ENCODE data around the gene MIEF1.

The MIEF1 gene

GRCh38 chr22:39470451-39471291, 31.4 kb upstream of the MIEF1 start:
- no peak for DNase-seq (ENCODE audit: low spot score)

GRCh38 chr22:39471381-39472141, 30.5 kb upstream of the MIEF1 start:
- DNase-seq (ENCODE audit: low spot score): no peak

GRCh38 chr22:39472570-39473556, 29.2 kb upstream of the MIEF1 start:
- DNase-seq (ENCODE audit: low spot score): no peak

GRCh38 chr22:39473851-39474250, 28.2 kb upstream of the MIEF1 start:
- DNase-seq (ENCODE audit: low spot score): no peak

DNA sequence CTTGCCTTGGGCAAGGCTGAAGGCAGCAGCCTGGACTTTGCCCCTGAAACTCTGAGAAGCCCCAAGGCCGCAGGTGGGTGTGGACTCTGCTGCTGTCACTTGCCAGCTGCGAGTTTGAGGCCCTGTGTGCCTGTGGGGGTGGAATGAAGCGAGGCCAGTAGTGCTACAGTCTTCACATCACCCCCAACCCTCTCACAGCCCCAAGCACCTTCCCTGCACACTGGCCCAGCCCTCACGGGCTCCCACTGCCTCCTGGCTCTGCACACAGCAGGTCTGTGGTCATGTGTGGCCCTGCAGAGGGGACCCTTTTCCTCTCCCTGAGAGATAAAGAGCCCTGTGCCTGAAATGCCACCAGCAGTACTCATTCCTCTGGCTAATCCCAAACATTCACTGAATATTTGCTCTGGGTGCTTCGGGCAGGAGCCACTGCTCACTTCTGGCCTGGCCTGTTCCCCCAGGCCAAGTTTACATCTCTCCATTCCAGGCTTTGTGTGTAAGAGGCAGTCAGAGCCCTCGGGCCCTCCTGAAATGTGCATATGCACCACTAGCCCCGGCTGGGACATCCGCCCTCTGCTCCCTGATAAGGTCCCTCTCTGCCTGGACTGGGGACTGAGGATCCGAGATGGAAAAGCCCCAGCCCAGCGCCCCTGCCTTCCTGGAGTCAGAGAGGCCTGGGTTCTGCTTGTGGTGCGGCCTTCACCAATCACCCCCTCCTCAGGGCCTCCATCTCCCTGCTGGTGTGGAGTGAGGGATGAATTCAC, 27.6 kb upstream of the MIEF1 start:
- no peak for DNase-seq (ENCODE audit: low spot score)

- DNase-seq (ENCODE audit: low spot score): no peak
Observed at GRCh38 chr22:39475337-39475736, 26.8 kb upstream of the MIEF1 start.

- no peak for DNase-seq (ENCODE audit: low spot score)
Observed at GRCh38 chr22:39475902-39476301, 26.2 kb upstream of the MIEF1 start.

GRCh38 chr22:39476664-39477063, 25.4 kb upstream of the MIEF1 start:
- DNase-seq (ENCODE audit: low spot score): no peak

GRCh38 chr22:39477542-39477941, 24.5 kb upstream of the MIEF1 start:
- DNase-seq (ENCODE audit: low spot score): no peak

DNA sequence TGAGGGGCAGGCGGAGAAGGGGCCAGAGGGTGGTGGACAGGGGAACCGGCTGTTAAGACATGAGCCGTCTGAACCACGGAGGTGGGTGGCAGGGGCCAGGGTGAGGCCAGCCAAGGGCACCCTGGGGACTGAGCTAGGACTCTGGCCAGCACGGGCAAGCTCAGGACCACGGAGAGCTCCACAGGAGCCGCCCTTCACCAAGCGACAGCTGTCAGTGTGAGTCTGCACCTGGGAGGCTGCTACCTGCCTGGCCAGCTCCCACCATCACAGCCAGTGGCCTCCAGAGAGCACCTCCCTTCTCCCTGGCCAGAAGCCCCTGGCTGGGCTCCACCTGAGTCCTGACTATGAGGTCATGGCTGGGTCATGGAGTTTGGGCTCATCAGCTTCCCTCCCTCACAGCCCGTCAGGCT, 23.6 kb upstream of the MIEF1 start:
- DNase-seq (ENCODE audit: low spot score): no peak

- DNase-seq (ENCODE audit: low spot score): no peak
Observed at GRCh38 chr22:39479254-39479653, 22.8 kb upstream of the MIEF1 start.

GRCh38 chr22:39480557-39480956, 21.5 kb upstream of the MIEF1 start:
- DNase-seq (ENCODE audit: low spot score): no peak

DNA sequence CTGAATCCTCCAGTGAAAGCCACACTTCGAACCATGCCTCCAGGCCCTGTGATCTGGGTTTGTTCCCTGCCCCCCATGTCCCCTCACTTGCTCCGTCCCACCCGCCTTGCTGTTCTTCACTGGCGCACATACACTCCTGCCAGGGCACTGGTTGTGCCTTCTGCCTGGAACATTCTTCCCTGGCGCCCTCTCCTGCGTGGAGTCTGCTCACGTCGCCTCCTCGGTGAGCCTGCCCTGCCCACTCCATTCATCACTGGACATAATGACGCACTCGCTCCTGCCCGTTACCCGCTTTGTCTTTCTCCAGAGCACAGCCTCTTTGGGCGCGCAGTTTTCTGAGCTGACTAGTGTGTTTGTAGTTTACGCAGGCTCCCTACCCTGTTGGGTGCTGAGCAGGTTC, 21.0 kb upstream of the MIEF1 start:
- no peak for DNase-seq (ENCODE audit: low spot score)

DNA sequence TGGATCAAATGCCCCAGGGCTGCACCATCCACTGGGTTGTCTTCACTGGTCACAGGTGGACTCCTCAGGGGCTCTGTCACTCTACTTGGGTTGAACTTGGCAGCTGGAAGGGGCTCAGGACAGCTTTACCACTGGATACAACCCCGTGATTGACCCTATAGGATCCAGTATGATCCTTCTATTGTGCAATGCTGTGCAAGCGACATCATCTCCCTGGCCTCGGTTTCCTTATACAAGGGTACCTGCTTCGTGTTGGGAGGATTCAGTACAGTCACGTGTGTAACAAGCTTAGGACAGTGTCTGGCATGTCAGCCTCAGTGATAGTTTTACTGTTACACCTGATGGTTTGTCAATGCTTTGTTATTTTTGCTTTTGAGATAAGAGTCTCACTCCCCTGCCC, 20.5 kb upstream of the MIEF1 start:
- DNase-seq (ENCODE audit: low spot score): no peak

DNA sequence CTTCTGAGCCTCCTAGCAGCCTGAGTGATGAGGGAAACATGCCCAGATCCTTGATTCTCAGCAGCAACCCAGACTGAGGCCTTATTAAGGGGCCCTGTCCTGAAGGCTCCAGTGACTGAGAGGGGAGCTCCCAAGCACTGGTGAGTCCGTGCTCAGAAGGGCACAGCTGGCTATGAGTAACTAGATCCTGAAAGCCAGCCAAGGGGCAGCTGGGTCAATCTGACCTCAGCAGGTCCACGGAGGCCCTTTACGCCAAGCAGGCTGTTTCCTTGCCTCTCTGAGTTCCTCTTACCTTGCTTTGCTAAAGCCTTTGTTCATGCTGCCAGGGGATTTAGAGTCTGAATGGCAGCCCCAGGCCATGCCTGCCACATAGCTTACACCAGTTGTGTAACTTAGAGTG, 19.3 kb upstream of the MIEF1 start:
- DNase-seq (ENCODE audit: low spot score): no peak

DNA sequence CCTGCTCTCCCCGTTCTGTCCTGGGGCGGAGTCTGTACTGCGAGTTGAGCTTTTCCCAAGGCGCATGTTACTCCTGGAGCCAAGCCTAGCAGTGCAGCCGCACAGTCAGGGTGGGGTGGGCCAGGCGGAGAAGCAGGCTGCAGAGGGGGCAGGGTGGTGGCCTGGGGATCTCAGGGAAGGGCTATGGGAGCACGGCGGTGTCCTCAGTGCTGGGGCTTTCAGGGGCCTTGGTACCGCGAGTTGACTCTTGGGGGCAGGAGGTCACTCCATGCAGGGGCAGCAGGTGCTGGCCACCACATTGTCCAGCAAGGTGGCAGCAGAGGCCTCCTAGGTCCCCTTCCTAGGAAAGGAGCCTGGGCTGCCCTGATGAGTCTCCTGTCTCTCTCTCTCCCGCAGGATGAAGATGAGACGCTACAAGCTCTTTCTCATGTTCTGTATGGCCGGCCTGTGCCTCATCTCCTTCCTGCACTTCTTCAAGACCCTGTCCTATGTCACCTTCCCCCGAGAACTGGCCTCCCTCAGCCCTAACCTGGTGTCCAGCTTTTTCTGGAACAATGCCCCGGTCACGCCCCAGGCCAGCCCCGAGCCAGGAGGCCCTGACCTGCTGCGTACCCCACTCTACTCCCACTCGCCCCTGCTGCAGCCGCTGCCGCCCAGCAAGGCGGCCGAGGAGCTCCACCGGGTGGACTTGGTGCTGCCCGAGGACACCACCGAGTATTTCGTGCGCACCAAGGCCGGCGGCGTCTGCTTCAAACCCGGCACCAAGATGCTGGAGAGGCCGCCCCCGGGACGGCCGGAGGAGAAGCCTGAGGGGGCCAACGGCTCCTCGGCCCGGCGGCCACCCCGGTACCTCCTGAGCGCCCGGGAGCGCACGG, 14.9 kb upstream of the MIEF1 start:
- no peak for DNase-seq (ENCODE audit: low spot score)

DNA sequence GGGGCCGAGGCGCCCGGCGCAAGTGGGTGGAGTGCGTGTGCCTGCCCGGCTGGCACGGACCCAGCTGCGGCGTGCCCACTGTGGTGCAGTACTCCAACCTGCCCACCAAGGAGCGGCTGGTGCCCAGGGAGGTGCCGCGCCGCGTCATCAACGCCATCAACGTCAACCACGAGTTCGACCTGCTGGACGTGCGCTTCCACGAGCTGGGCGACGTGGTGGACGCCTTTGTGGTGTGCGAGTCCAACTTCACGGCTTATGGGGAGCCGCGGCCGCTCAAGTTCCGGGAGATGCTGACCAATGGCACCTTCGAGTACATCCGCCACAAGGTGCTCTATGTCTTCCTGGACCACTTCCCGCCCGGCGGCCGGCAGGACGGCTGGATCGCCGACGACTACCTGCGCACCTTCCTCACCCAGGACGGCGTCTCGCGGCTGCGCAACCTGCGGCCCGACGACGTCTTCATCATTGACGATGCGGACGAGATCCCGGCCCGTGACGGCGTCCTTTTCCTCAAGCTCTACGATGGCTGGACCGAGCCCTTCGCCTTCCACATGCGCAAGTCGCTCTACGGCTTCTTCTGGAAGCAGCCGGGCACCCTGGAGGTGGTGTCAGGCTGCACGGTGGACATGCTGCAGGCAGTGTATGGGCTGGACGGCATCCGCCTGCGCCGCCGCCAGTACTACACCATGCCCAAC, 14.1 kb upstream of the MIEF1 start:
- no peak for DNase-seq (ENCODE audit: low spot score)

DNA sequence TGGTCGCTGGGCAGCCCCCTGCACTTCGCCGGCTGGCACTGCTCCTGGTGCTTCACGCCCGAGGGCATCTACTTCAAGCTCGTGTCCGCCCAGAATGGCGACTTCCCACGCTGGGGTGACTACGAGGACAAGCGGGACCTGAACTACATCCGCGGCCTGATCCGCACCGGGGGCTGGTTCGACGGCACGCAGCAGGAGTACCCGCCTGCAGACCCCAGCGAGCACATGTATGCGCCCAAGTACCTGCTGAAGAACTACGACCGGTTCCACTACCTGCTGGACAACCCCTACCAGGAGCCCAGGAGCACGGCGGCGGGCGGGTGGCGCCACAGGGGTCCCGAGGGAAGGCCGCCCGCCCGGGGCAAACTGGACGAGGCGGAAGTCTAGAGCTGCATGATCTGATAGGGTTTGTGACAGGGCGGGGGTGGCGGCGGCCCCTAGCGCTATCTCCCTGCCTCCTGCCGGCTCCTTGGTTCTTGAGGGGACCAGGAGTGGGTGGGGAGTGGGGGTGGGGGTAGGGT, 13.5 kb upstream of the MIEF1 start:
- DNase-seq (ENCODE audit: low spot score): no peak

Measured in left forelimb (tissue), 1 donor.